Body of pancreas (tissue), 4 donors: ENCODE data around the gene SHISA5. TPM values are rescaled to one million over a fixed set of nuclear protein-coding genes. Genes with fewer than 3 reads are reported as not detected.

Source experiments
- ATAC-seq: fragments of 150-250 bp; one replicate; pipeline ENCODE4 v1.9.1; 2016
- DNase-seq, 4 donors: peaks; one replicate each; pipeline ENCODE4 v3.0.0-alpha.2; 2019
- H3K27ac ChIP-seq, 4 donors: fragments of 200-600 bp; sonication (generic); 1 replicate in 3 of 4; 2 replicates in 1 of 4; pipeline versions ENCODE4 v1.5.1 to v1.6.1; 2016 to 2019; ENCODE audit warnings: mild to moderate bottlenecking in 1 of 4, mixed read lengths in 1 of 4, moderate library complexity in 1 of 4
- H3K27me3 ChIP-seq, 2 donors: fragments of 200-600 bp; sonication (generic); one replicate each; pipeline ENCODE4 v1.6.0; 2016; ENCODE audit warnings: mild to moderate bottlenecking in 1 of 2
- H3K36me3 ChIP-seq, 2 donors: fragments of 200-600 bp; sonication (generic); replicated peaks in 1 of 2; 2 replicates each; pipeline ENCODE4 v1.5.1; 2016; ENCODE audit warnings: low read depth in 2 of 2; ENCODE audit not compliant: insufficient read depth in 1 of 2
- H3K4me1 ChIP-seq: fragments of 200-600 bp; sonication (generic); one replicate; pipeline ENCODE4 v1.6.0; 2016
- H3K4me3 ChIP-seq, 2 donors: fragments of 200-600 bp; sonication (generic); 1 replicate in 1 of 2; 2 replicates in 1 of 2; pipeline ENCODE4 v1.5.1; 2016 to 2019
- H3K9me3 ChIP-seq, 3 donors: fragments of 200-600 bp; sonication (generic); 1 replicate in 2 of 3; 2 replicates in 1 of 3; pipeline ENCODE4 v1.5.1; 2016
- CTCF ChIP-seq, 7 experiments: fragments of 450-650 bp in 4 of 7; fragments of 200-600 bp in 3 of 7; sonication (generic) in 3 of 7; IDR thresholded peaks; one replicate each; pipeline ENCODE4 v1.5.1; 2016 to 2019; ENCODE audit warnings: antibody characterized with exemption in 7 of 7
- POLR2A ChIP-seq, 3 donors: fragments of 450-650 bp; IDR thresholded peaks; one replicate each; pipeline ENCODE4 v1.6.1; 2016; ENCODE audit warnings: antibody characterized with exemption in 3 of 3, mild to moderate bottlenecking in 2 of 3
- WGBS, 2 donors: methylation state at CpG; one replicate each; pipeline ENCODE4 v1.1.5; 2017; 5-methylcytosine and 5-hydroxymethylcytosine counted together
- intact Hi-C: fragments of 100-400 bp; cut with DNase I; formaldehyde crosslinking; loops from one replicate; pipeline ENCODE4 v1.15.1; 2023
- total RNA-seq, 2 donors: library from RNA; depleted of rRNA; stranded (reverse); fragments of >200 nt; gene quantifications; one replicate each; pipeline ENCODE4 v1.1.0, GENCODE V29; 2016

The SHISA5 gene
- total RNA-seq, 2 donors from 2014 or later, result 46.5 to 48.5 TPM

- peak in 2 of 7 experiments; percentile 11 to 15 for TF ChIP-seq CTCF (IDR thresholded peaks at IDR 0.05)
- peak; percentile 82 to 87 (median 84) for TF ChIP-seq POLR2A (IDR thresholded peaks at IDR 0.05)
- peaks cover 21% of the 10 kb centered on the region for H3K4me1 ChIP-seq
- peak; percentile 88 to 91 (median 90) for DNase-seq
Measured at GRCh38 chr3:48446425-48447193, 57.4 kb downstream of the SHISA5 start, which contains the start of gene ATRIP. ATRIP (plus strand) TSS chr3:48446737; CDS start chr3:48446846, 109 bp downstream.

GRCh38 chr3:48446043-48446424 is 57.9 kb downstream of the SHISA5 start:
- TF ChIP-seq CTCF (IDR thresholded peaks at IDR 0.05) (no peak), POLR2A (IDR thresholded peaks at IDR 0.05) (no peak)
- WGBS, 2 donors, result 11 to 13% methylated on average over 6 of the region's 6 CpGs
- DNase-seq, result no peak
- Histone ChIP-seq H3K27me3 (no peaks in the 10 kb centered on the region), H3K36me3 (peaks cover 0 to 4% of the 10 kb centered on the region in 2 donors), H3K9me3 (no peaks in the 10 kb centered on the region), H3K4me1 (peaks cover 27% of the 10 kb centered on the region), H3K27ac (peak overlapping the region; percentile 70 to 89 (median 77)), H3K4me3 (peak overlapping the region; percentile 39 to 56)
- no peak for ATAC-seq
- intact Hi-C loops, result no loop called here

More at GRCh38 chr3:48446425-48447193, 57.4 kb downstream of the SHISA5 start, which contains the start of gene ATRIP:
- 0 to 1% methylated on average over 15 to 91 of the region's 91 CpGs for WGBS, 2 donors
- peak within 1 kb of the TSS; percentile 70 to 89 (median 77) for H3K27ac ChIP-seq
- intact Hi-C loops, result no loop called here
- no peaks in the 10 kb centered on the region for H3K27me3 ChIP-seq
- H3K4me3 ChIP-seq, result peak within 1 kb of the TSS; percentile 39 to 56
- no peaks in the 10 kb centered on the region for H3K9me3 ChIP-seq
- peak; percentile 99 for ATAC-seq
- peaks cover 0 to 4% of the 10 kb centered on the region in 2 donors for H3K36me3 ChIP-seq

- no peaks in the 10 kb centered on the region for H3K27me3 ChIP-seq
- H3K27ac ChIP-seq, result peak overlapping the region in 1 of 4 donors; percentile 89
- intact Hi-C loops, result no loop called here
- H3K4me1 ChIP-seq, result peaks cover 29% of the 10 kb centered on the region
- DNase-seq, result no peak
- TF ChIP-seq CTCF (IDR thresholded peaks at IDR 0.05) (no peak), POLR2A (IDR thresholded peaks at IDR 0.05) (no peak)
- H3K9me3 ChIP-seq, result no peaks in the 10 kb centered on the region
- WGBS, 2 donors, result 55 to 59% methylated on average over 6 of the region's 6 CpGs
- H3K4me3 ChIP-seq, result no peak overlapping the region
- no peak for ATAC-seq
- peaks cover 0 to 4% of the 10 kb centered on the region in 2 donors for H3K36me3 ChIP-seq
Measured at GRCh38 chr3:48445277-48445882, 58.6 kb downstream of the SHISA5 start.

GRCh38 chr3:48441940-48442339 is 62.0 kb downstream of the SHISA5 start:
- no peaks in the 10 kb centered on the region for H3K9me3 ChIP-seq
- H3K36me3 ChIP-seq, result peaks cover 0 to 4% of the 10 kb centered on the region in 2 donors
- intact Hi-C loops, result no loop called here
- no peak overlapping the region for H3K4me3 ChIP-seq
- peaks cover 31% of the 10 kb centered on the region for H3K4me1 ChIP-seq
- WGBS, 2 donors, result 82% methylated on average over 6 of the region's 6 CpGs
- H3K27me3 ChIP-seq, result no peaks in the 10 kb centered on the region
- TF ChIP-seq POLR2A (IDR thresholded peaks at IDR 0.05) (no peak), CTCF (IDR thresholded peaks at IDR 0.05) (no peak)
- ATAC-seq (no peak), DNase-seq (no peak)
- no peak overlapping the region for H3K27ac ChIP-seq
